B cell (primary cell): Measurements from ENCODE around the gene THNSL1.

Experiments
- CTCF ChIP-seq: fragments of 200-600 bp; IDR thresholded peaks from one replicate; pipeline ENCODE4 v1.8.0; 2022; ENCODE audit warnings: antibody characterized with exemption, mild to moderate bottlenecking
- EZH2 ChIP-seq: IDR thresholded peaks from 2 replicates; pipeline ENCODE4 v1.6.1; 2012; ENCODE audit warnings: borderline replicate concordance, low read depth, mild to moderate bottlenecking, moderate library complexity, low read length; ENCODE audit not compliant: insufficient read depth, poor library complexity, severe bottlenecking

DNA sequence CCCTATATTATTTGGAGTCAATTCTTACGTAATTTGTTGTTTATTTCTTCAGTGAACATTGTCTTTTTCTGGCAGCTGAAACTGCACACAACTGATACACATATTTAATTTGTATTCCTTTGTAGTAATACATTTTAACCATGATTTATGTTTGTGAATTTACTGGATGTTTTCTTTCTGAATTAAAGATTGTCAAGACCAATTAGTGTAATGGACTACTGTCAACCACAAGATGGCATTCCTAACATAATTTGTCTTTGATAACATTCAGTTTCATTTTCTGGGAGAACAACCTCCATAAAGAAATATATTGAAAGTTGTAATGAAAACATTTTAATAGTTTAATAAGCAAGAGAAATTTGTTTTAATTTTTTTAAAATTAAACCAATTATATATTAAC, 10.1 kb downstream of the THNSL1 start:
- no peak for TF ChIP-seq CTCF
- TF ChIP-seq EZH2: no peak
